ENCODE data around the gene ADCY7. TPM values are rescaled to one million over a fixed set of nuclear protein-coding genes. Genes with fewer than 3 reads are reported as not detected.
A peak's percentile ranks its signal among the peaks of the same experiment; 100 is the strongest.

The ADCY7 gene
- total RNA-seq, 1 experiment from 2014 or later: 13.1 TPM

DNA sequence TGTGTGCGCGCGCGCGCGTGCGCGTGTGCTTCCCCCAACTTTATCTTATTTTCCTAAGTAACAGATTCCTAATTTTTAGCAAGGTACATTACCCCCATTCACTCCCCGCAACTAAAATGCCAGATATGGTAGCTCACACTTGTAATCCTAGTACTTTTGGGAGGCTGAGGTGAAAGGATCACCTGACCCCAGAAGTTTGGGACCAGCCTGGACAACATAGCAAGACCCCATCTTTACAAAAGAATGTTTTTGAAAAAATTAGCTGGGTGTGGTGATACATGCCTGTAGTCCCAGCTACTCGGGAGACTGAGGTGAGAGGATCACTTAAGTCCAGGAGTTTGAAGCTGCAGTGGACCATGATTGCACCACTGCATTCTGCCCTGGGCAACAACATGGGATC lies 97.3 kb downstream of the ADCY7 start:
- intact Hi-C loops (cut with micrococcal nuclease): loop anchor here (10.0 kb wide), 2 partner anchors 339 to 381 kb away; partner anchors contain the start of genes CNEP1R1 and CYLD
- POLR2A ChIA-PET (ENCODE audit: unreplicated experiment): no interaction called here
- BruUV-seq (replicated peaks): no TSS peak
- no peak for DNase-seq
- H3K9me2 ChIP-seq (replicated peaks; ENCODE audit: low read length): no peaks in the 10 kb centered on the region
- 0 out of 2 replicates have a peak, but pooled peaks cover 7% of the 10 kb centered on the region for H4K20me1 ChIP-seq (ENCODE audit: low read length)
- no peaks in the 10 kb centered on the region for H3F3A ChIP-seq (ENCODE audit: low read length, unreplicated experiment)
- no peaks in the 10 kb centered on the region for H3K27me3 ChIP-seq (ENCODE audit: low read length)
- H3K9ac ChIP-seq (ENCODE audit: low read length): no peak overlapping the region
- H3K27ac ChIP-seq (ENCODE audit: low read length): no peak overlapping the region
- H3K36me3 ChIP-seq (ENCODE audit: low read depth, low read length): peaks cover 36% of the 10 kb centered on the region
- H3K9me3 ChIP-seq (ENCODE audit: low read length): no peaks in the 10 kb centered on the region
- TF ChIP-seq, protein P1, sequence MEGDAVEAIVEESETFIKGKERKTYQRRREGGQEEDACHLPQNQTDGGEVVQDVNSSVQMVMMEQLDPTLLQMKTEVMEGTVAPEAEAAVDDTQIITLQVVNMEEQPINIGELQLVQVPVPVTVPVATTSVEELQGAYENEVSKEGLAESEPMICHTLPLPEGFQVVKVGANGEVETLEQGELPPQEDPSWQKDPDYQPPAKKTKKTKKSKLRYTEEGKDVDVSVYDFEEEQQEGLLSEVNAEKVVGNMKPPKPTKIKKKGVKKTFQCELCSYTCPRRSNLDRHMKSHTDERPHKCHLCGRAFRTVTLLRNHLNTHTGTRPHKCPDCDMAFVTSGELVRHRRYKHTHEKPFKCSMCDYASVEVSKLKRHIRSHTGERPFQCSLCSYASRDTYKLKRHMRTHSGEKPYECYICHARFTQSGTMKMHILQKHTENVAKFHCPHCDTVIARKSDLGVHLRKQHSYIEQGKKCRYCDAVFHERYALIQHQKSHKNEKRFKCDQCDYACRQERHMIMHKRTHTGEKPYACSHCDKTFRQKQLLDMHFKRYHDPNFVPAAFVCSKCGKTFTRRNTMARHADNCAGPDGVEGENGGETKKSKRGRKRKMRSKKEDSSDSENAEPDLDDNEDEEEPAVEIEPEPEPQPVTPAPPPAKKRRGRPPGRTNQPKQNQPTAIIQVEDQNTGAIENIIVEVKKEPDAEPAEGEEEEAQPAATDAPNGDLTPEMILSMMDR (conservative IDR thresholded peaks at IDR 0.05; ENCODE audit: low read depth, low read length): no peak
- TF ChIP-seq EZH2 (IDR thresholded peaks at IDR 0.05; ENCODE audit: low read length, unreplicated experiment) (no peak), EZH2phosphoT487 (IDR thresholded peaks at IDR 0.05; ENCODE audit: borderline replicate concordance, low read length) (no peak)
- H3K4me2 ChIP-seq (ENCODE audit: low read length): no peak overlapping the region
- no peak overlapping the region for H2AFZ ChIP-seq (ENCODE audit: low read length)
- CTCF ChIA-PET: interaction anchor here (0.5 kb wide), 1 partner anchor 201 kb away, joined by 3 read pairs; no protein-coding TSS in a partner anchor
- H3K79me2 ChIP-seq (ENCODE audit: low read length): peaks cover 78% of the 10 kb centered on the region
- peaks cover 17% of the 10 kb centered on the region for H3K4me1 ChIP-seq (ENCODE audit: insufficient read depth, low read length)
- no peak for ATAC-seq
- no peak overlapping the region for H3K4me3 ChIP-seq (ENCODE audit: low read length)

- ChIA-PET POLR2A (ENCODE audit: unreplicated experiment) (no interaction called here), CTCF (no interaction called here)
- Histone ChIP-seq H3K9ac (ENCODE audit: low read length) (no peak overlapping the region), H3K27ac (ENCODE audit: low read length) (no peak overlapping the region), H3K79me2 (ENCODE audit: low read length) (peaks cover 63% of the 10 kb centered on the region), H3K27me3 (ENCODE audit: low read length) (no peaks in the 10 kb centered on the region), H3K4me3 (ENCODE audit: low read length) (peak overlapping the region; percentile 24; the same call in 1 of the 2 replicates), H3K9me3 (ENCODE audit: low read length) (no peaks in the 10 kb centered on the region), H3K36me3 (ENCODE audit: low read depth, low read length) (peaks cover 32% of the 10 kb centered on the region; the same call in 1 of the 2 replicates), H2AFZ (ENCODE audit: low read length) (no peak overlapping the region), H3K4me1 (ENCODE audit: insufficient read depth, low read length) (peaks cover 17% of the 10 kb centered on the region), H3F3A (ENCODE audit: low read length, unreplicated experiment) (no peaks in the 10 kb centered on the region), H3K9me2 (replicated peaks; ENCODE audit: low read length) (no peaks in the 10 kb centered on the region), H3K4me2 (ENCODE audit: low read length) (peak overlapping the region; percentile 96), H4K20me1 (ENCODE audit: low read length) (no peaks in the 10 kb centered on the region)
- ATAC-seq (no peak), DNase-seq (no peak)
- BruUV-seq (replicated peaks): no TSS peak
- intact Hi-C loops (cut with micrococcal nuclease): loop anchor here (5.0 to 10.0 kb wide), 3 partner anchors 39 to 379 kb away; partner anchors contain the start of genes CNEP1R1 and CYLD
- TF ChIP-seq, protein P1 (conservative IDR thresholded peaks at IDR 0.05; ENCODE audit: low read depth, low read length): no peak
- TF ChIP-seq EZH2phosphoT487 (IDR thresholded peaks at IDR 0.05; ENCODE audit: borderline replicate concordance, low read length): no peak
- no peak for TF ChIP-seq EZH2 (IDR thresholded peaks at IDR 0.05; ENCODE audit: low read length, unreplicated experiment)
These were observed 99.6 kb downstream of the ADCY7 start for GRCh38 chr16:50365791-50366575.

Small RNA genes lying within 50 kb of the gene (microRNA-seq; reads per million reads assigned to microRNA genes)
- not detected for gene MIR6771 (ENCODE audit: unreplicated experiment)

Other genes starting within 250 kb of the ADCY7 start
- gene CNEP1R1, start 241.3 kb upstream of the ADCY7 start, total RNA-seq (2014; rRNA removed): 7.0 and 10.5 TPM in 2 replicates
- gene HEATR3, start 200.6 kb upstream of the ADCY7 start, total RNA-seq (2014; rRNA removed): 18.7 and 19.0 TPM in 2 replicates
- 6.3 and 7.4 TPM in 2 replicates for gene TENT4B, start 113.2 kb upstream of the ADCY7 start, total RNA-seq (2014; rRNA removed)
- 38.4 and 40.0 TPM in 2 replicates for gene BRD7, start 102.4 kb downstream of the ADCY7 start, total RNA-seq (2014; rRNA removed)